GM10266 (cell line): ENCODE results near the gene NBDY.

ENCODE experiments used
- DNase-seq: peaks from one replicate; pipeline ENCODE4 v3.0.0; 2012; ENCODE audit errors: extremely low spot score
- CTCF ChIP-seq: IDR thresholded peaks from 2 replicates; pipeline ENCODE4 v1.5.1; 2012; ENCODE audit warnings: mild to moderate bottlenecking, low read depth; ENCODE audit not compliant: control insufficient read depth, insufficient read depth; ENCODE audit errors: missing control alignments

The NBDY gene

GRCh38 chrX:56813318-56813837 lies 84.3 kb downstream of the NBDY start:
- no peak for DNase-seq
- TF ChIP-seq CTCF, result no peak

GRCh38 chrX:56817179-56817578 lies 88.1 kb downstream of the NBDY start:
- no peak for DNase-seq
- no peak for TF ChIP-seq CTCF

GRCh38 chrX:56826020-56826419 lies 97.0 kb downstream of the NBDY start:
- no peak for TF ChIP-seq CTCF
- DNase-seq, result no peak

GRCh38 chrX:56833626-56834025 lies 104.6 kb downstream of the NBDY start:
- TF ChIP-seq CTCF, result no peak
- DNase-seq, result no peak

- TF ChIP-seq CTCF, result no peak
Observed at GRCh38 chrX:56853436-56853835, 124.4 kb downstream of the NBDY start.

GRCh38 chrX:56857042-56857441 lies 128.0 kb downstream of the NBDY start:
- no peak for TF ChIP-seq CTCF
- DNase-seq, result no peak

More at GRCh38 chrX:56853436-56853835, 124.4 kb downstream of the NBDY start:
- no peak for DNase-seq

- TF ChIP-seq CTCF, result no peak
- no peak for DNase-seq
Observed at GRCh38 chrX:56860888-56861287, 131.8 kb downstream of the NBDY start.
